OCI-LY7 (cell line): Measurements from ENCODE around the gene THRB.

Experiments used
- CTCF ChIP-seq: fragments of 200-600 bp; sonication (generic); conservative IDR thresholded peaks from 2 replicates; pipeline ENCODE4 v1.5.1; 2014; ENCODE audit warnings: mild to moderate bottlenecking, antibody characterized with exemption, low read length, moderate library complexity, mixed read lengths
- EZH2phosphoT487 ChIP-seq: fragments of 200-600 bp; sonication (generic); IDR thresholded peaks from 2 replicates; pipeline ENCODE4 v1.6.1; 2018; ENCODE audit warnings: low read depth, borderline replicate concordance, mild to moderate bottlenecking, mixed run types, antibody characterized with exemption, low read length, moderate library complexity, mixed read lengths

DNA sequence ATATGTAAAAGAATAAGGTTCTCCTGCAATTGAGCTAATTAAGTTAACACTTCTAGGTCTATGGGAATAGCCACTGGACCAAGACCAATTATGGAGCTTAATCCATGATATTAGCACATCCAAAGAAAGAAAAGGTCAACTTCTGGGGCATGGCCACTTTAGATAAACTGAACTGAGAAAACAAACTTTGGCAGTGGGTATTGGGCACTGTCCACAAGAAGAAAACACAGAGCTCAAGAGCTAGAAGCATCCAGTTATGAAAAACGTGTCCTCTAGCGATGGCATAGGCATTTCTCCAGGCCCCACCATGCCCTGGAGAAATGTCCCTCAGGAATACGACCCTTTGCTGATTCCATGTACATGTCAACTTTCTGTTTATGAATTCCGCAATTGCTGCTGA lies 87.8 kb downstream of the THRB start:
- no peak for TF ChIP-seq CTCF
- no peak for TF ChIP-seq EZH2phosphoT487
